SK-N-SH (cell line): Measurements from ENCODE around the gene RAVER2.

Experiments
- POLR2AphosphoS5 ChIP-seq: IDR thresholded peaks from 2 replicates; pipeline ENCODE4 v1.6.1; 2012; ENCODE audit warnings: low read depth, low read length
- USF2 ChIP-seq: fragments of 150-350 bp; IDR thresholded peaks from 2 replicates; pipeline ENCODE4 v1.6.1; 2017; ENCODE audit warnings: antibody characterized with exemption, low read length, low read depth, borderline replicate concordance
- TF ChIP-seq, protein P1 (sequence below): fragments of 200-600 bp; sonication (generic); IDR thresholded peaks from 2 replicates; pipeline ENCODE4 v1.6.1; 2017; ENCODE audit warnings: antibody characterized with exemption, mild to moderate bottlenecking, moderate library complexity
- TF ChIP-seq, protein P2 (sequence below): IDR thresholded peaks from 2 replicates; pipeline ENCODE4 v1.4.0; 2012; ENCODE audit warnings: low read depth

GRCh38 chr1:64798872-64799271, 54.0 kb downstream of the RAVER2 start:
- TF ChIP-seq USF2 (no peak), POLR2AphosphoS5 (no peak)
- TF ChIP-seq, protein P1, sequence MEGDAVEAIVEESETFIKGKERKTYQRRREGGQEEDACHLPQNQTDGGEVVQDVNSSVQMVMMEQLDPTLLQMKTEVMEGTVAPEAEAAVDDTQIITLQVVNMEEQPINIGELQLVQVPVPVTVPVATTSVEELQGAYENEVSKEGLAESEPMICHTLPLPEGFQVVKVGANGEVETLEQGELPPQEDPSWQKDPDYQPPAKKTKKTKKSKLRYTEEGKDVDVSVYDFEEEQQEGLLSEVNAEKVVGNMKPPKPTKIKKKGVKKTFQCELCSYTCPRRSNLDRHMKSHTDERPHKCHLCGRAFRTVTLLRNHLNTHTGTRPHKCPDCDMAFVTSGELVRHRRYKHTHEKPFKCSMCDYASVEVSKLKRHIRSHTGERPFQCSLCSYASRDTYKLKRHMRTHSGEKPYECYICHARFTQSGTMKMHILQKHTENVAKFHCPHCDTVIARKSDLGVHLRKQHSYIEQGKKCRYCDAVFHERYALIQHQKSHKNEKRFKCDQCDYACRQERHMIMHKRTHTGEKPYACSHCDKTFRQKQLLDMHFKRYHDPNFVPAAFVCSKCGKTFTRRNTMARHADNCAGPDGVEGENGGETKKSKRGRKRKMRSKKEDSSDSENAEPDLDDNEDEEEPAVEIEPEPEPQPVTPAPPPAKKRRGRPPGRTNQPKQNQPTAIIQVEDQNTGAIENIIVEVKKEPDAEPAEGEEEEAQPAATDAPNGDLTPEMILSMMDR, result no peak
- TF ChIP-seq, protein P2, sequence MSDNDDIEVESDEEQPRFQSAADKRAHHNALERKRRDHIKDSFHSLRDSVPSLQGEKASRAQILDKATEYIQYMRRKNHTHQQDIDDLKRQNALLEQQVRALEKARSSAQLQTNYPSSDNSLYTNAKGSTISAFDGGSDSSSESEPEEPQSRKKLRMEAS, result no peak
